SK-N-MC (cell line): Measurements from ENCODE around the gene PGLYRP4.

Experiments used
- EZH2 ChIP-seq: fragments of 200-600 bp; sonication (generic); IDR thresholded peaks from one replicate; pipeline ENCODE4 v1.6.1; 2017; ENCODE audit warnings: antibody characterized with exemption
- FOXP2 ChIP-seq: optimal IDR thresholded peaks from 2 replicates; pipeline ENCODE3; 2011; ENCODE audit warnings: mild to moderate bottlenecking, moderate library complexity; ENCODE audit not compliant: insufficient read depth; ENCODE audit errors: extremely low read length, control extremely low read depth
- POLR2AphosphoS5 ChIP-seq: IDR thresholded peaks from 2 replicates; pipeline ENCODE4 v1.6.1; 2012; ENCODE audit warnings: mild to moderate bottlenecking, low read depth, low read length, borderline replicate concordance

GRCh38 chr1:153333902-153334301, 14.7 kb downstream of the PGLYRP4 start:
- TF ChIP-seq POLR2AphosphoS5 (no peak), EZH2 (no peak), FOXP2 (no peak)
